Liver (tissue), 9 donors: Measurements from ENCODE around the gene CFAP47. TPM values are rescaled to one million over a fixed set of nuclear protein-coding genes. Genes with fewer than 3 reads are reported as not detected.

Experiments
- DNase-seq: peaks from one replicate; pipeline ENCODE4 v3.0.0-alpha.2; 2017; ENCODE audit warnings: low spot score
- H3K27ac ChIP-seq, 2 donors: one replicate each; pipeline ENCODE4 v1.7.0; 2013; ENCODE audit warnings: inconsistent platforms in 2 of 2, low read length in 2 of 2, control low read depth in 1 of 2, low read depth in 1 of 2, mild to moderate bottlenecking in 1 of 2
- H3K27me3 ChIP-seq, 4 donors: one replicate each; pipeline versions ENCODE4 v1.6.1 to v1.7.0; 2013; ENCODE audit warnings: low read length in 3 of 4, inconsistent platforms in 1 of 4, mild to moderate bottlenecking in 1 of 4, moderate library complexity in 1 of 4; ENCODE audit not compliant: control insufficient read depth in 4 of 4, insufficient read depth in 4 of 4
- H3K36me3 ChIP-seq, 4 donors: one replicate each; pipeline versions ENCODE4 v1.6.1 to v1.7.0; 2013; ENCODE audit warnings: low read length in 3 of 4, mild to moderate bottlenecking in 3 of 4, low read depth in 1 of 4, moderate library complexity in 1 of 4; ENCODE audit not compliant: control insufficient read depth in 4 of 4, insufficient read depth in 3 of 4
- H3K4me1 ChIP-seq, 4 donors: one replicate each; pipeline versions ENCODE4 v1.6.1 to v1.7.0; 2013; ENCODE audit warnings: low read length in 3 of 4, mild to moderate bottlenecking in 3 of 4, moderate library complexity in 1 of 4; ENCODE audit not compliant: control insufficient read depth in 4 of 4, insufficient read depth in 4 of 4
- H3K4me3 ChIP-seq, 3 donors: one replicate each; pipeline versions ENCODE4 v1.6.1 to v1.7.0; 2013; ENCODE audit warnings: low read length in 3 of 3, control low read depth in 1 of 3, low read depth in 1 of 3, mild to moderate bottlenecking in 1 of 3
- H3K9ac ChIP-seq, 2 donors: one replicate each; pipeline ENCODE4 v1.7.0; 2013; ENCODE audit warnings: low read length in 2 of 2, mild to moderate bottlenecking in 2 of 2, moderate library complexity in 2 of 2, control low read depth in 1 of 2, low read depth in 1 of 2
- H3K9me3 ChIP-seq, 4 donors: one replicate each; pipeline versions ENCODE4 v1.6.1 to v1.7.0; 2013; ENCODE audit warnings: low read length in 3 of 4; ENCODE audit not compliant: control insufficient read depth in 4 of 4
- EGR1 ChIP-seq, 2 donors: IDR thresholded peaks; 2 replicates each; pipeline ENCODE4 v1.6.1; 2016 to 2018; ENCODE audit warnings: antibody characterized with exemption in 2 of 2, low read depth in 2 of 2
- FOXA1 ChIP-seq: IDR thresholded peaks from 2 replicates; pipeline ENCODE4 v1.6.1; 2016; ENCODE audit warnings: antibody characterized with exemption
- FOXA2 ChIP-seq: IDR thresholded peaks from 2 replicates; pipeline ENCODE4 v1.6.1; 2016; ENCODE audit warnings: antibody characterized with exemption
- GABPA ChIP-seq, 2 donors: IDR thresholded peaks in 1 of 2; conservative IDR thresholded peaks in 1 of 2; 2 replicates each; pipeline ENCODE4 v1.6.1; 2016; ENCODE audit warnings: antibody characterized with exemption in 2 of 2, mild to moderate bottlenecking in 1 of 2, moderate library complexity in 1 of 2
- HNF4A ChIP-seq, 2 donors: conservative IDR thresholded peaks; 2 replicates each; pipeline ENCODE4 v1.6.1; 2016; ENCODE audit warnings: antibody characterized with exemption in 2 of 2, mild to moderate bottlenecking in 2 of 2
- HNF4G ChIP-seq: IDR thresholded peaks from 2 replicates; pipeline ENCODE4 v1.6.1; 2016; ENCODE audit warnings: antibody characterized with exemption
- JUND ChIP-seq, 2 donors: IDR thresholded peaks; 2 replicates each; pipeline ENCODE4 v1.6.1; 2016; ENCODE audit warnings: antibody characterized with exemption in 2 of 2
- NR2F2 ChIP-seq: IDR thresholded peaks from 2 replicates; pipeline ENCODE4 v1.6.1; 2016; ENCODE audit warnings: antibody characterized with exemption
- RAD21 ChIP-seq, 2 donors: IDR thresholded peaks; 2 replicates each; pipeline ENCODE4 v1.6.1; 2016; ENCODE audit warnings: antibody characterized with exemption in 2 of 2, mild to moderate bottlenecking in 2 of 2
- RXRA ChIP-seq, 2 donors: IDR thresholded peaks; 2 replicates each; pipeline ENCODE4 v1.6.1; 2017 to 2018; ENCODE audit warnings: antibody characterized with exemption in 2 of 2, mild to moderate bottlenecking in 1 of 2
- TAF1 ChIP-seq: conservative IDR thresholded peaks from 2 replicates; pipeline ENCODE4 v1.6.1; 2016; ENCODE audit warnings: antibody characterized with exemption, mild to moderate bottlenecking
- YY1 ChIP-seq: IDR thresholded peaks from 2 replicates; pipeline ENCODE4 v1.6.1; 2016; ENCODE audit warnings: antibody characterized with exemption, mild to moderate bottlenecking
- WGBS: extraction: QIAGEN DNeasy Blood & Tissue Kit; methylation state at CpG from one replicate; pipeline ENCODE4 v1.1.7; 2013; 5-methylcytosine and 5-hydroxymethylcytosine counted together
- polyA plus RNA-seq, 2 donors: library from polyadenylated mRNA; stranded (reverse) in 1 of 2; unstranded in 1 of 2; fragments of 200-250 nt in 1 of 2; fragments of >200 nt in 1 of 2; fragmentation: Nextera tagmentation in 1 of 2; extraction: Ambion mirVana in 1 of 2; gene quantifications; one replicate each; pipeline versions ENCODE4 v1.2.1 to v1.2.3, GENCODE V29; 2013 to 2015
- total RNA-seq, 2 donors: library from RNA; depleted of rRNA; stranded (reverse); fragments of >200 nt; gene quantifications; one replicate each; pipeline ENCODE4 v1.2.3, GENCODE V29; 2014
- TF ChIP-seq, protein P1 (sequence below): IDR thresholded peaks from 2 replicates; pipeline ENCODE4 v1.6.1; 2016; ENCODE audit warnings: antibody characterized with exemption
- TF ChIP-seq, protein P2 (sequence below): IDR thresholded peaks from 2 replicates; pipeline ENCODE4 v1.6.1; 2016; ENCODE audit warnings: antibody characterized with exemption
- TF ChIP-seq, protein P3 (sequence below): fragments of 150-350 bp; IDR thresholded peaks from 2 replicates; pipeline ENCODE4 v1.5.1; 2017; ENCODE audit warnings: improper control_type of control experiment, low read depth, low read length; ENCODE audit not compliant: missing input control
- TF ChIP-seq, protein P4 (sequence below): IDR thresholded peaks from 2 replicates; pipeline ENCODE4 v1.6.1; 2016; ENCODE audit warnings: antibody characterized with exemption
- donor health status: healthy.
- donor health status: healthy.
- donor health status: healthy.
- donor health status: healthy.
- donor health status: healthy.

CFAP47 gene
- total and polyA plus RNA-seq, 4 donors = under 0.01 to 0.03 (median 0.01) TPM; not detected in 1

DNA sequence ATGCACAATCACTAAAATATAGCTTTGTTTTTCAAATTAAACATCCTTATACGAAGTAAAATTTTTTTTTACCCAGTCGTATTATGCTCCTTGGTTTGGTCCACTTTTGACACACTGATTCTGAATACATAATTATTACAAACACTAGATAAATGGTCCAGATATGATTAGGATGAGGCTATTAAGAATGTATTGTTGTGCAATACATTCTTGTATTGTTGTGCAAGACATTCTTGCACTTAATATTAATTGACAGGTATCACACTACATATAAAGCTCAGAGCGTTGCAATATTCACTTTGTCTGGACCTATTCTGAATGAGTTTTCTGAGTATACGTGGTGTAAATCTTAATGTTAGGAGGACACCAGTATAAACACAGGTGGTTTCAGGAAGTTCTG is 464.0 kb downstream of the CFAP47 start:
- no peak for DNase-seq
- H3K9me3 ChIP-seq = no peaks in the 10 kb centered on the region
- no peaks in the 10 kb centered on the region for H3K4me1 ChIP-seq
- H3K9ac ChIP-seq = no peak overlapping the region
- TF ChIP-seq, protein P1, sequence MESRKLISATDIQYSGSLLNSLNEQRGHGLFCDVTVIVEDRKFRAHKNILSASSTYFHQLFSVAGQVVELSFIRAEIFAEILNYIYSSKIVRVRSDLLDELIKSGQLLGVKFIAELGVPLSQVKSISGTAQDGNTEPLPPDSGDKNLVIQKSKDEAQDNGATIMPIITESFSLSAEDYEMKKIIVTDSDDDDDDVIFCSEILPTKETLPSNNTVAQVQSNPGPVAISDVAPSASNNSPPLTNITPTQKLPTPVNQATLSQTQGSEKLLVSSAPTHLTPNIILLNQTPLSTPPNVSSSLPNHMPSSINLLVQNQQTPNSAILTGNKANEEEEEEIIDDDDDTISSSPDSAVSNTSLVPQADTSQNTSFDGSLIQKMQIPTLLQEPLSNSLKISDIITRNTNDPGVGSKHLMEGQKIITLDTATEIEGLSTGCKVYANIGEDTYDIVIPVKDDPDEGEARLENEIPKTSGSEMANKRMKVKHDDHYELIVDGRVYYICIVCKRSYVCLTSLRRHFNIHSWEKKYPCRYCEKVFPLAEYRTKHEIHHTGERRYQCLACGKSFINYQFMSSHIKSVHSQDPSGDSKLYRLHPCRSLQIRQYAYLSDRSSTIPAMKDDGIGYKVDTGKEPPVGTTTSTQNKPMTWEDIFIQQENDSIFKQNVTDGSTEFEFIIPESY = no peak
- no peak for TF ChIP-seq RXRA (IDR thresholded peaks at IDR 0.05)
- TF ChIP-seq GABPA (IDR thresholded peaks at IDR 0.05 in 1 of 2, conservative IDR thresholded peaks at IDR 0.05 in 1 of 2) = no peak
- no peak for TF ChIP-seq TAF1
- TF ChIP-seq HNF4A (conservative IDR thresholded peaks at IDR 0.05) = no peak
- TF ChIP-seq, protein P2, sequence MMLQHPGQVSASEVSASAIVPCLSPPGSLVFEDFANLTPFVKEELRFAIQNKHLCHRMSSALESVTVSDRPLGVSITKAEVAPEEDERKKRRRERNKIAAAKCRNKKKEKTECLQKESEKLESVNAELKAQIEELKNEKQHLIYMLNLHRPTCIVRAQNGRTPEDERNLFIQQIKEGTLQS = no peak
- no peak for TF ChIP-seq FOXA1
- no peak for TF ChIP-seq EGR1 (IDR thresholded peaks at IDR 0.05; ENCODE audit: low read depth in 2 of 2)
- TF ChIP-seq RAD21 (IDR thresholded peaks at IDR 0.05) = no peak
- no peak for TF ChIP-seq YY1
- no peak for TF ChIP-seq NR2F2
- TF ChIP-seq, protein P3, sequence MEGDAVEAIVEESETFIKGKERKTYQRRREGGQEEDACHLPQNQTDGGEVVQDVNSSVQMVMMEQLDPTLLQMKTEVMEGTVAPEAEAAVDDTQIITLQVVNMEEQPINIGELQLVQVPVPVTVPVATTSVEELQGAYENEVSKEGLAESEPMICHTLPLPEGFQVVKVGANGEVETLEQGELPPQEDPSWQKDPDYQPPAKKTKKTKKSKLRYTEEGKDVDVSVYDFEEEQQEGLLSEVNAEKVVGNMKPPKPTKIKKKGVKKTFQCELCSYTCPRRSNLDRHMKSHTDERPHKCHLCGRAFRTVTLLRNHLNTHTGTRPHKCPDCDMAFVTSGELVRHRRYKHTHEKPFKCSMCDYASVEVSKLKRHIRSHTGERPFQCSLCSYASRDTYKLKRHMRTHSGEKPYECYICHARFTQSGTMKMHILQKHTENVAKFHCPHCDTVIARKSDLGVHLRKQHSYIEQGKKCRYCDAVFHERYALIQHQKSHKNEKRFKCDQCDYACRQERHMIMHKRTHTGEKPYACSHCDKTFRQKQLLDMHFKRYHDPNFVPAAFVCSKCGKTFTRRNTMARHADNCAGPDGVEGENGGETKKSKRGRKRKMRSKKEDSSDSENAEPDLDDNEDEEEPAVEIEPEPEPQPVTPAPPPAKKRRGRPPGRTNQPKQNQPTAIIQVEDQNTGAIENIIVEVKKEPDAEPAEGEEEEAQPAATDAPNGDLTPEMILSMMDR = no peak
- no peak for TF ChIP-seq JUND (IDR thresholded peaks at IDR 0.05)
- H3K36me3 ChIP-seq = no peaks in the 10 kb centered on the region
- 82% methylated on average over 4 of the region's 4 CpGs for WGBS
- peaks cover 0 to 2% (median 0%) of the 10 kb centered on the region in 4 donors for H3K27me3 ChIP-seq
- H3K4me3 ChIP-seq = no peak overlapping the region
- no peak overlapping the region for H3K27ac ChIP-seq

DNA sequence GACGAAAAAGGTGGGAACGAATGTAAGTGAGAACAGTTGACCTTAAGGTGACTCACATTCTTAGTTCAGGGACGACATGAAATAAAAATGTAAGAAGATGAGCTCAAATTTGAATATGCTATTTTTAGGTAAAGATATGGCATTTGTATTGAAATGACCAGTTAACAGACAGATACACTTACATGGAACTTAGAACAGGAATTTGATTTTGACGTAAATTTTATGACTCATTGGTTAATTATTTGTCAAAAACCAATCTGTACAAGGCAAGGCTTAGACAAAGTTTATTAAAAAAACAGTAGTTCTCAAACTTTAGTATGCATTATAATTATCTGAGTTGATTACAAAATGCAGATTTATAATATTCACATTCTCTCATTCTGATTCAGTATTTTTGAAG is 469.4 kb downstream of the CFAP47 start:
- no peak overlapping the region for H3K4me3 ChIP-seq
- WGBS = 66% methylated on average over 4 of the region's 4 CpGs

DNA sequence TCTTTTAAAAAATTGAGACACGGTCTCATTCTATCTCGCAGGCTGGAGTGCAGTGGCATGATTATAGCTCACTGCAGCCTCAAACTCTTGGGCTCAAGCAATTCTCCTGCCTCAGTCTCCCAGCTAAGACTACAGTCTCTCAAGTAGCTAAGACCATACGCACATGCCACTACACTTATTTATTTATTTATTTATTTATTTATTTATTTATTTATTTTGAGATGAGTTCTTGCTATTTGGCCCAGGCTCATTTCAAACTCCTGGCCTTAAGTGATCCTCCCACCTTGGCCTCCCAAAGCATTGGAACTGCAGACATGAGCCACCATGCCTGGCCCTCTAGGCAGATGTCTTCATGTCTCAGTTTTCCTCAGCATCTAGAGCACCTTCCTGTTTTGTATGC is 482.2 kb downstream of the CFAP47 start:
- 91% methylated on average over 3 of the region's 3 CpGs for WGBS
- no peaks in the 10 kb centered on the region for H3K4me1 ChIP-seq
- TF ChIP-seq FOXA2 (no peak), EGR1 (IDR thresholded peaks at IDR 0.05; ENCODE audit: low read depth in 2 of 2) (no peak), YY1 (no peak), NR2F2 (no peak), TAF1 (no peak), GABPA (IDR thresholded peaks at IDR 0.05 in 1 of 2, conservative IDR thresholded peaks at IDR 0.05 in 1 of 2) (no peak), RAD21 (IDR thresholded peaks at IDR 0.05) (no peak), JUND (IDR thresholded peaks at IDR 0.05) (no peak)
- TF ChIP-seq, protein P1 = no peak
- TF ChIP-seq, protein P4, sequence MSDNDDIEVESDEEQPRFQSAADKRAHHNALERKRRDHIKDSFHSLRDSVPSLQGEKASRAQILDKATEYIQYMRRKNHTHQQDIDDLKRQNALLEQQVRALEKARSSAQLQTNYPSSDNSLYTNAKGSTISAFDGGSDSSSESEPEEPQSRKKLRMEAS = no peak
- TF ChIP-seq, protein P3 = no peak

More for the DNA sequence above, 469.4 kb downstream of the CFAP47 start:
- Histone ChIP-seq H3K36me3 (no peaks in the 10 kb centered on the region), H3K9me3 (no peaks in the 10 kb centered on the region), H3K4me1 (no peaks in the 10 kb centered on the region), H3K27ac (no peak overlapping the region), H3K27me3 (no peaks in the 10 kb centered on the region), H3K9ac (no peak overlapping the region)
- no peak for DNase-seq
- TF ChIP-seq FOXA2 (no peak), HNF4G (no peak)

More for the DNA sequence above, 482.2 kb downstream of the CFAP47 start:
- DNase-seq = no peak
- Histone ChIP-seq H3K27ac (no peak overlapping the region), H3K9ac (no peak overlapping the region), H3K36me3 (no peaks in the 10 kb centered on the region), H3K4me3 (no peak overlapping the region), H3K27me3 (no peaks in the 10 kb centered on the region), H3K9me3 (no peaks in the 10 kb centered on the region)
